GM21723 (cell line): ENCODE results near the gene MRPS5.
A peak's percentile ranks its signal among the peaks of the same experiment; 100 is the strongest.

Experiments
- ATAC-seq: cut with Tn5 transposase; IDR thresholded peaks from one replicate; pipeline ENCODE4 v1.9.1; 2021; ENCODE audit warnings: mild to moderate bottlenecking, moderate library complexity; ENCODE audit not compliant: unreplicated experiment

MRPS5 gene

GRCh38 chr2:95091885-95092555 is 29.6 kb downstream of the MRPS5 start:
- no peak for ATAC-seq

GRCh38 chr2:95087379-95087778 is 34.2 kb downstream of the MRPS5 start:
- ATAC-seq, result no peak

- ATAC-seq, result no peak
Observed at GRCh38 chr2:95086017-95086416, 35.6 kb downstream of the MRPS5 start.

- ATAC-seq, result no peak
Observed at GRCh38 chr2:95082477-95082876, 39.1 kb downstream of the MRPS5 start.

GRCh38 chr2:95079199-95079683 is 42.4 kb downstream of the MRPS5 start:
- no peak for ATAC-seq

- ATAC-seq, result no peak
Observed at GRCh38 chr2:95077861-95078603, 43.6 kb downstream of the MRPS5 start.

GRCh38 chr2:95077530-95077825 is 44.1 kb downstream of the MRPS5 start:
- ATAC-seq, result no peak

GRCh38 chr2:95076705-95077529 is 44.7 kb downstream of the MRPS5 start:
- peak; percentile 84 for ATAC-seq

GRCh38 chr2:95075440-95076132 is 46.0 kb downstream of the MRPS5 start:
- no peak for ATAC-seq

GRCh38 chr2:95074663-95075439 is 46.8 kb downstream of the MRPS5 start:
- ATAC-seq, result no peak

- no peak for ATAC-seq
Observed at GRCh38 chr2:95073856-95074662, 47.5 kb downstream of the MRPS5 start.

GRCh38 chr2:95072424-95072823 is 49.2 kb downstream of the MRPS5 start:
- no peak for ATAC-seq

GRCh38 chr2:95071856-95072255 is 49.8 kb downstream of the MRPS5 start:
- ATAC-seq, result no peak

- no peak for ATAC-seq
Observed at GRCh38 chr2:95069465-95069864, 52.1 kb downstream of the MRPS5 start.

GRCh38 chr2:95068256-95068655 is 53.4 kb downstream of the MRPS5 start:
- no peak for ATAC-seq

- peak; percentile 79 for ATAC-seq
Observed at GRCh38 chr2:95063086-95063958, 58.3 kb downstream of the MRPS5 start.

GRCh38 chr2:95062242-95063085 is 59.1 kb downstream of the MRPS5 start:
- peak; percentile 27 for ATAC-seq
